Measurements from ENCODE around the gene SP140L.
"Not testable (repeated sequence)": the region's sequence is repeated elsewhere in the genome, so short reads cannot be mapped to it uniquely, and the experiment has no call there.

Gene SP140L

DNA sequence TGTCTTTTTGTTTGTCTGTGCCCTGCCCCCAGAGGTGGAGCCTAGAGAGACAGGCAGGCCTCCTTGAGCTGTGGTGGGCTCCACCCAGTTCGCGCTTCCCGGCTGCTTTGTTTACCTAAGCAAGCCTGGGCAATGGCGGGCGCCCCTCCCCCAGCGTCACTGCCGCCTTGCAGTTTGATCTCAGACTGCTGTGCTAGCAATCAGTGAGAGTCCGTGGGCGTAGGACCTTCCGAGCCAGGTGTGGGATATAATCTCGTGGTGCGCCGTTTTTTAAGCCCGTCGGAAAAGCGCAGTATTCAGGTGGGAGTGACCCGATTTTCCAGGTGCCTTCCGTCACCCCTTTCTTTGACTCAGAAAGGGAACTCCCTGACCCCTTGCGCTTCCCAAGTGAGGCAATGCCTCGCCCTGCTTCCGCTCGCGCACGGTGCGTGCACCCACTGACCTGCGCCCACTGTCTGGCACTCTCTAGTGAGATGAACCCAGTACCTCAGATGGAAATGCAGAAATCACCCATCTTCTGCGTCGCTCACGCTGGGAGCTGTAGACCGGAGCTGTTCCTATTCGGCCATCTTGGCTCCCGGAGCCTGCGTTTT, 15.0 kb downstream of the SP140L start:
- Mint-ChIP-seq H3K27ac (peak overlapping the region; percentile 55), H3K36me3 (peaks cover 45% of the 10 kb centered on the region), H3K9me3 (peaks cover 28% of the 10 kb centered on the region), H3K4me1 (peaks cover 48% of the 10 kb centered on the region)
- H3K4me3 Mint-ChIP-seq, H3K27me3 Mint-ChIP-seq: not testable (repeated sequence)

DNA sequence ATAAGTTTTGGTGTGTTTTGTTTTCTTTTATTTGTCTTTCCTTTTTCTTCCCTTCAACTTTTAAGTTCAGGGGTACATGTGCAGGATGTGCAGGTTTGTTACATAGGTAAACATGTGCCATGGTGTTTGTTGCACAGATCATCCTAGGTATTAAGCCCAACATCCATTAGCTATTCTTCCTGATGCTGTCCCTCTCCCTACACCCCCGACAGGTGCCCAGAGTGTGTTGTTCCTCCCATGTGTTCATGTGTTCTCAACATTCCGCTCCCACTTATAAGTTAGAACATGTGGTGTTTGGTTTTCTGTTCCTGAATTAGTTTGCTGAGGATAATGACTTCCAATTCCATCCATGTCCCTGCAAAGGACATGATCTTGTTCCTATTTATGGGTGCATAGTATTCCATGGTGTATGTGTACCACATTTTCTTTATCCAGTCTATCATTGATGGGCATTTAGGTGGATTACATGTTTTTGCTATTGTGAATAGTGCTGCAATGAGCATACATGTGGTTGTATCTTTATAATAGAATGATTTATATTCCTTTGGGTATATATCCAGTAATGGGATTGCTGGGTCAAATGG, 16.1 kb downstream of the SP140L start:
- peaks cover 28% of the 10 kb centered on the region for H3K9me3 Mint-ChIP-seq
- peaks cover 47% of the 10 kb centered on the region for H3K36me3 Mint-ChIP-seq
- peaks cover 54% of the 10 kb centered on the region for H3K4me1 Mint-ChIP-seq
- not testable (repeated sequence) for H3K27me3 Mint-ChIP-seq, H3K4me3 Mint-ChIP-seq, H3K27ac Mint-ChIP-seq

DNA sequence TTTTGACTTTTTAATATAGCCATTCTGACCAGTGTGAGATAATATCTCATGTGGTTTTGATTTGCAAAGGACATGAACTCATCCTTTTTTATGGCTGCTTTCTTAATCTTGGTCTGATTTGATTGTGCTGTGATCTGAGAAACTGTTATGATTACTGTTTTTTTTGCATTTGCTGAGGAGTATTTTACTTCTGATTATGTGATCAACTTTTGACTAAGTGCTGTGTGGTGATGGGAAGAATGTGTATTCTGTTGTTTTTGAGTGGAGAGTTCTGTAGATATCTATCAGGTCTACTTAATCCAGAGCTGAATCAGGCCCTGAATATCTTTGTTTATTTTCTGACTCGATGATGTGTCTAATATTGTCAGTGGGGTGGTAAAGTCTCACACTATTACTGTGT, 16.8 kb downstream of the SP140L start:
- peak overlapping the region; percentile 5 for H3K27ac Mint-ChIP-seq
- H3K4me1 Mint-ChIP-seq: peaks cover 60% of the 10 kb centered on the region
- peaks cover 28% of the 10 kb centered on the region for H3K9me3 Mint-ChIP-seq

DNA sequence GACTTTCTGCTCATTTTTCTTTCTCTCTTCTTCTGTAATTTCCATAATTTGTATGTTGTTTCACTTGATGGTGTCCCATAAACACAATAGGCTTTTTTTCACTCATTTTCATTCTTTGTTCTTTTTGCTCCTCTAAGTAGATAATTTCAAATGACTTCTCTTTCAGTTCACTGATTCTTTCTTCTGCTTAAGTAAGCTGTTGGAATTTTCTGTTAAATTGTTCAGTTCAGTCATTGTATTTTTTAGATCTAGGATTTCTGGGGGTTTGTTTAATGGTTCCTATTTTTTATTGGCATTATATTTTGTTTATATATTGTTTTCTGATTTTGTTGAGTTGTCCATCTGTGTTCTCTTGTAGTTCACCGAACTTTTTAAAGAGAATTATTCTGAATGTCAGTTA, 19.5 kb downstream of the SP140L start:
- peaks cover 46% of the 10 kb centered on the region for H3K36me3 Mint-ChIP-seq
- H3K4me1 Mint-ChIP-seq: peaks cover 83% of the 10 kb centered on the region
- H3K9me3 Mint-ChIP-seq: peaks cover 28% of the 10 kb centered on the region
- H3K27me3 Mint-ChIP-seq: no peaks in the 10 kb centered on the region
- no peak overlapping the region for H3K4me3 Mint-ChIP-seq
- peak overlapping the region; percentile 46 for H3K27ac Mint-ChIP-seq

More for the DNA sequence above, 16.8 kb downstream of the SP140L start:
- Mint-ChIP-seq H3K4me3 (peak overlapping the region; percentile 2), H3K36me3 (peaks cover 47% of the 10 kb centered on the region), H3K27me3 (no peaks in the 10 kb centered on the region)

DNA sequence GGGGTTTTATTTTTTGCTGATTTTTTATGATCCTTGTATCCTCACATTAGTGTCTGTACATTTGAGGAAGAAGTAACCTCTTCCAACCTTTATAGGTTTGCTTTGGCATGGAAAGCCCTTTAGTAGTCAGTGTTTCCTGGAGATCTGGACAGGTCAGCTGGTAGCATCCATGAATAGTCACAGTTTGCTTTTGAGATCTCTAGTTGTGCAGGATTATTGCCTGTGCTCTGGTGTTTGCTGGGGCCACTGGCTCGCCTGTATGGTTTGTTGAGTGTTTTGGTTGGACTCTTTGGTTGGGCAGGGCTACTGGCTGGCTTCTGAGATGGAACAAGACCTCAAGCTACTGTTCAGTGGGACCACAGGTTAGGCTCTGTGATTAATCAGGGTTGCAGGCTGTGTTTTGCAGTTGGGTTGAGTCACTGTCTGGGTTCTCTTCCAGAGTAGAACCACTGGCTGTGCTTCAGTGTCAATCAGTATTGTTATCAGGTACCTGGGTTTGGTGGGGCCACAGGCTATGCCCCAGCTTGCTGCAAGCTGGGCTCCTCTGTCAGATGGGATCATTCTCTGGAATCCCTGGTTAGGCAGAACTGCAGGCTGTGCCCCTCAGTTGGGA, 20.0 kb downstream of the SP140L start:
- peak overlapping the region; percentile 46 for H3K27ac Mint-ChIP-seq
- peaks cover 50% of the 10 kb centered on the region for H3K36me3 Mint-ChIP-seq
- no peak overlapping the region for H3K4me3 Mint-ChIP-seq
- no peaks in the 10 kb centered on the region for H3K27me3 Mint-ChIP-seq
- H3K9me3 Mint-ChIP-seq: peaks cover 28% of the 10 kb centered on the region
- H3K4me1 Mint-ChIP-seq: peaks cover 86% of the 10 kb centered on the region

DNA sequence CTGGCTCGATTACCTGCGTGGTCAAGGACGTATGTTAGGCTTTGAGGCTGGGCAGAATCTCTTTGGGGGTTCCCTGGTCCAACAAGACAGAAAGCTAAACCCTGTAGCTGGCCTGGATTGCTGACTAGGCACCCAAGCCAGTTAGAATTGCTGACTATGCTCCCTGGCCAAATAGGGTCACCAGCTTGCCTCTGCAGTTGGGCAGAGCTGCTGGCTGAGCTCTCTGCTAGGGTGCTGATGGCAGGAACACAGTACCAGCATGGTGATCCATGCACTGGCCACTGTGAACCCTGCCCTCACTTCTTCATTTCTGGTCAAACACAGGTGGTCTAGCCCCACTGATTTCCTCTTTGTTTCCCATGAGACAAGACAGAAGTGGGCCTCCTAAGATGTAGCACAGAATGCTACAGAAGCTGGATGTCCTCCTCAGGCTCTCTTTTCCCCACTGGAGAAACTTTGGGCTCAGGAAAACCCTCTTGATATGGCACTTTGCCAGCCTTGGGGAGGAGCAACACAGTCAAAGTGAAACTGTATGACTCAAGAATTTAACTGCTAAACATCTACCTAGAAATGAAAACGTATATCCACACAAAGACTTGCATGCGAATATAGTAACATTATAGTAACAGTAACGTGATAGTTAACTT, 20.8 kb downstream of the SP140L start:
- H3K4me3 Mint-ChIP-seq: peak overlapping the region; percentile 58
- peaks cover 45% of the 10 kb centered on the region for H3K36me3 Mint-ChIP-seq

DNA sequence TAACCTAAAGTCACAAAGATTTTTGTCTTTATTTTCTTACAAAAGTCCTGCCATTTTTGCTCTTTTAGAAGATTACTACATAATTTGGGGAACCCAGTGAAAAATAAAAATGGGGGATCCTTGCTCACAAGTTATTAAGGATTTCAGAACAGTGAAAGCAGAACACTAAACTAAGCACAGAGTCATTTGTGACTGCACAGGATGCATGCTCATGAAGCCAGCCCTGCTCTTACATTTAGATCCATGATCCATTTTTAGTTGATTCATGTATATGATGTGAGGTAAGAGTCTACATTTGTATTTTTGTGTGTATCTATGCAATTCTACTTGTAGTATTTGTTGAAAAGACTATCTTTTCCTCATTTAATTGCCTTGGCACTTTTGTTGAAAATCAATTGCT, 21.8 kb downstream of the SP140L start:
- no peaks in the 10 kb centered on the region for H3K27me3 Mint-ChIP-seq
- peaks cover 17% of the 10 kb centered on the region for H3K9me3 Mint-ChIP-seq
- peaks cover 80% of the 10 kb centered on the region for H3K4me1 Mint-ChIP-seq
- H3K36me3 Mint-ChIP-seq: peaks cover 38% of the 10 kb centered on the region
- H3K4me3 Mint-ChIP-seq: peak overlapping the region; percentile 58
- H3K27ac Mint-ChIP-seq: no peak overlapping the region

More for the DNA sequence above, 20.8 kb downstream of the SP140L start:
- Mint-ChIP-seq H3K9me3 (peaks cover 22% of the 10 kb centered on the region), H3K27me3 (no peaks in the 10 kb centered on the region), H3K27ac (peak overlapping the region; percentile 82), H3K4me1 (peaks cover 83% of the 10 kb centered on the region)

DNA sequence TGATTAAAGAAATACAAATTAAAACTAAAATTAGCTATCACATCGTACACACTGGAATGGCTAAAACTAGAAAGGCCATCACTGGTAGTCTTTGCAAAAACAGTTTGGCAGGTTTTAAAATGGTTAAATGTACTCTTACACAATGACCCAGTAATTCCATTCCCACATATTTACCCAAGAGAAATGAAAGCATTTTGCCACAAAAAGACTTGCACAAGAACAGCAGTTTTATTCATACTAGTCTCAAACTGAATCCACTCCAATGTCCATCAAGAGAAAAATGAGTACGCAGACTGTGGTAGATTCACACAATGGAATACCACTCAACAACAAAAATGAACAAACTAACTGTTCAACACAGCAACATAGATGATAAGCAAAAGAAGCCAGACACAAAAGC, 29.1 kb downstream of the SP140L start:
- H3K36me3 Mint-ChIP-seq: peaks cover 34% of the 10 kb centered on the region
- no peaks in the 10 kb centered on the region for H3K9me3 Mint-ChIP-seq
- peaks cover 45% of the 10 kb centered on the region for H3K4me1 Mint-ChIP-seq
- no peak overlapping the region for H3K27ac Mint-ChIP-seq
- H3K27me3 Mint-ChIP-seq: no peaks in the 10 kb centered on the region
- no peak overlapping the region for H3K4me3 Mint-ChIP-seq

DNA sequence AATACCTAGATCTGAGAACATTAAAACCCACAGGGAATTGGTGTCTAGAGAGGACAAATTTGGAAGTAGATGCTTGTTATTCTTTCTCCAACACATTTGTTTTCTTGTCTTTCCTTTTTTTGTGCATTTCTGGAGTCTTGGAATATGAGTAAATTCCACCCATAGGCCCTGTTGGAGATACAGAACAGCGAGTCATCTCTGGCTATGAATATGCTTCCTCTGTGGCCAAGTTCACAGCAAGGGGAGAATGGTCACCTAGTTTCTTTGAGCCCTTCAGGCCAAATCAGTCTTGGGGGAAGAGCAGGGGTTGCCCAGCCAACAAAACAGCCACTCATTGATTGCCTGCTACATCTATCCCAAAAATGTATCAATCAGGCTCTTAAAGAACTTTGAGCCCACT, 31.3 kb downstream of the SP140L start:
- no peaks in the 10 kb centered on the region for H3K9me3 Mint-ChIP-seq
- H3K27me3 Mint-ChIP-seq: no peaks in the 10 kb centered on the region
- H3K4me1 Mint-ChIP-seq: peaks cover 49% of the 10 kb centered on the region
- H3K27ac Mint-ChIP-seq: no peak overlapping the region
- no peak overlapping the region for H3K4me3 Mint-ChIP-seq
- H3K36me3 Mint-ChIP-seq: peaks cover 41% of the 10 kb centered on the region

DNA sequence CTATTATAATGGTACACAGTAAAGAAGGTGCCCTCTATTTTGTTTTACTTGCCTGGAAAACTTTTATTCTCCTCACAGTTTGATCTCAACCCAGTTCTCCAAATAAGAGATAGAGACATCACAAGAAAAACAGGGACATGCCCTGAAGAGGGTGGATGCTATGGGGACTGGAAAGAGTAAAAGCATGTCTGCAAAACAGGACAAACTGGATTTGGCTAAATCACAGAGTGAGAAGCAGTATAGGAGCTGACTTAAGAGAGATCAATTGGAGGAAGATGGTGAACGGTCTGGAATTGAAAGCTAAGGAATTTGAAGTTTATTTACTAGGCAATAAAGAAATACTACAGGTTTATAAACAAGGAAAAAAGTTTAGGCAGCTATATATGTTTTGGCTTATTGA, 33.0 kb downstream of the SP140L start:
- Mint-ChIP-seq H3K36me3 (peaks cover 45% of the 10 kb centered on the region), H3K4me1 (peaks cover 49% of the 10 kb centered on the region), H3K4me3 (no peak overlapping the region), H3K27me3 (no peaks in the 10 kb centered on the region), H3K27ac (peak overlapping the region; percentile 25), H3K9me3 (no peaks in the 10 kb centered on the region)

DNA sequence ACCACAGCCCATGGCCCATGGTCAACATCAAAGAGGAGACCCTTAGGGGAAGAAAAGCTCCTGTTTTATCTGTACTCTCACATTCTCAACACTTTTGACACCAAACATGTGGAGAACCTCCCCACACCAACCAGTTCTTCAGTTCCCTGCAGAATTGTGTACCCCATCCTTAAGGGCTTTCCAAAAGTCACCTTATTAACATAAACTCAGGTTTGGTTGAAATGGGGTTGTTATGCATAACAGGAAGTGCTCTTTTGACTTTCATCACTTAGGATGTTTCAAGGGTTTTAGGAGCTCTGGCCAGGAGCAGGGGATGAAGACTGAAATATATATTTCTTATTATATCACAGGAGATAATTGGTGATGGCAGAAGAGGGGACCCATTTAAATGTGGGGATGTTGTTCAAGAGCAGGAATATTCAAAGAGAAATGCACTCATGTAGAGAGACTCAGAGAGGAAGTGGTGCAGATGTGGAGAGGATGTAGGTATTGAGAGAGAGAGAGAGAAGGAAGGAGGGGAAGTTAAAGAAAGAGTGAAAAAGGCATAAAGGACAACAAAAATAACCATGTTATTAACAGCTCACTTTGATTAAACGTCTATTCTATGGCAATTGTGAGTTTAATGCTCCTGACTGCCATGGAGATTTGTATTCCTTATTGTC, 35.2 kb downstream of the SP140L start:
- Mint-ChIP-seq H3K4me3 (peak overlapping the region; percentile 49), H3K27me3 (no peaks in the 10 kb centered on the region), H3K9me3 (no peaks in the 10 kb centered on the region), H3K36me3 (peaks cover 51% of the 10 kb centered on the region), H3K27ac (peak overlapping the region; percentile 88), H3K4me1 (peaks cover 57% of the 10 kb centered on the region)

DNA sequence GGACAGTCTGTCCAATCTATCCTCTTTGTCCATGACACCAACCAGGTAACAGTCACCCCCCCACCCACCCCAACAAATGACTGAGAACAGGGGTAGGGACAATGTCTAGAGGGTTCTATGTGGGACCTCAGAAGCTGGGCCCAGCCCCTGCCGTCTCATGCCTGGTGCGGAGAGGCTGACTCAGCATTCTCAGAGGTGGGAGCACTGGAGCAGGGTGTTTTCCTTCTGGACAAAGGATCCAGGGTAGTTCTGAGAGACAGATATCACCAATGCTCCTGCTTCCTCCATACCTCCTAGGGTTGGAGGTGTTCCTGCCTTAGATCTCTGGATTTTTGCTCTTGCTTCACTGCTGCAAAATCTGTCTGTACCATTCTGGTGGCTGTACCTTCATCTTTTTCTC, 55.1 kb downstream of the SP140L start:
- Mint-ChIP-seq H3K9me3 (no peaks in the 10 kb centered on the region), H3K4me1 (peaks cover 28% of the 10 kb centered on the region), H3K27ac (no peak overlapping the region), H3K36me3 (peaks cover 28% of the 10 kb centered on the region), H3K4me3 (no peak overlapping the region), H3K27me3 (no peaks in the 10 kb centered on the region)

DNA sequence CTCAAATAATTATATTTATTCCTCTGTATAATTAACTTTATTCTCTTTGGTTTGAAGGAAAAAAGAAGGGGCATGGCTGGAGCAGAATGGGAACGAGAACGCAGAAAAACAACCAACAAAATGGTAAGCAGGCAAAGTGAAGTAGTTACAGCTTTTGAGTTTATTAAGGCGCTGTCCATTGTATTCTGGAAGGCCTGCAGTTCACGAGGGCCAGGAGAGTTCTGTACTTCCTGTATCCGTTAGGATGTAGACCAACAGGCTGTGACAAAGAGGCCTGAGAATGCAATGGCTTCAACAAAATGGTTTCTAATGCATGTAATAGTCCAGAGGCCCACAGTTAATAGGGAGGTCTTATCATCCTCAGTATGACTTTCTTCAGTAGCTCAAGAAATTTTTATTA, 56.5 kb downstream of the SP140L start:
- H3K27me3 Mint-ChIP-seq: no peaks in the 10 kb centered on the region
- H3K36me3 Mint-ChIP-seq: peaks cover 23% of the 10 kb centered on the region
- no peak overlapping the region for H3K4me3 Mint-ChIP-seq
- H3K27ac Mint-ChIP-seq: no peak overlapping the region
- H3K9me3 Mint-ChIP-seq: no peaks in the 10 kb centered on the region
- peaks cover 17% of the 10 kb centered on the region for H3K4me1 Mint-ChIP-seq

DNA sequence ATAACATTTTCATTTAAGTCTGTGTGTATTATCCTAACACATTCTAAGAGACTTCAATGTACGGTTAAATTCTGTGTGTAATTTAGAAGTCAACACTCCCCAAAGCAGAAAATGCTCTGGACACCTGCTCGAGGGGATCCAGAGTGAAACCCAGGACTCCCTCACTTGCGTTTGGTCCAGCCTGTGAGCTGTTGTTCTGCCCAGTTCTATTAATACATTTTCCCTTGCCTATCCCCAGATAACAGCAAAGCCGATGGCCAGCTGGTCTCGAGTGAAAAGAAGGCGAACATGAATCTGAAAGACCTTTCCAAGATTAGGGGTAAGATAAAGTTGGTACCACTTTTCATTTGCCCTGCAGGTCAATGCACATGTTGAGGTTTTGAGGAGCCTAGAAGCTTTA, 58.0 kb downstream of the SP140L start:
- Mint-ChIP-seq H3K36me3 (peaks cover 30% of the 10 kb centered on the region), H3K27ac (no peak overlapping the region)

DNA sequence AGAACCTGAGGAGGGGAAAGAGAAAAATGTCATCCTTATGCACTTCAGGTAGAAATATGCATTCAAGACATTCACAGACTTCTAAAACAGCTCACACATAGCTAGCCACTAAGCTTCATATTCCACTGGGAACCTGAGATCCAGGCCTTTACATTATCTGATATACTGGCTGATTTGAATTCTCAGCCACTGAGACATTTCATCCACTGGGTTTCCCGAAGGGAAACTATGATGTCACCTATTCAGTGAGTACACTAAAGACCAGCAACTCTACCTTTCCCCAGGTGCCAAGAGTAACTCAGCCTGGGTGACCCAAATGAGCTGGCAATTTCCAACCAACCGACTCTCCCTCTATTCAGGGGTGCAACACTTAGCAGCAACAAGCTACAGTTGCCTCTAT, 67.3 kb downstream of the SP140L start:
- no peak overlapping the region for H3K4me3 Mint-ChIP-seq
- H3K27ac Mint-ChIP-seq: no peak overlapping the region
- H3K4me1 Mint-ChIP-seq: peaks cover 4% of the 10 kb centered on the region
- no peaks in the 10 kb centered on the region for H3K9me3 Mint-ChIP-seq
- peaks cover 66% of the 10 kb centered on the region for H3K36me3 Mint-ChIP-seq
- H3K27me3 Mint-ChIP-seq: no peaks in the 10 kb centered on the region

More for the DNA sequence above, 58.0 kb downstream of the SP140L start:
- Mint-ChIP-seq H3K4me3 (no peak overlapping the region), H3K9me3 (no peaks in the 10 kb centered on the region), H3K27me3 (no peaks in the 10 kb centered on the region), H3K4me1 (peaks cover 1% of the 10 kb centered on the region)

DNA sequence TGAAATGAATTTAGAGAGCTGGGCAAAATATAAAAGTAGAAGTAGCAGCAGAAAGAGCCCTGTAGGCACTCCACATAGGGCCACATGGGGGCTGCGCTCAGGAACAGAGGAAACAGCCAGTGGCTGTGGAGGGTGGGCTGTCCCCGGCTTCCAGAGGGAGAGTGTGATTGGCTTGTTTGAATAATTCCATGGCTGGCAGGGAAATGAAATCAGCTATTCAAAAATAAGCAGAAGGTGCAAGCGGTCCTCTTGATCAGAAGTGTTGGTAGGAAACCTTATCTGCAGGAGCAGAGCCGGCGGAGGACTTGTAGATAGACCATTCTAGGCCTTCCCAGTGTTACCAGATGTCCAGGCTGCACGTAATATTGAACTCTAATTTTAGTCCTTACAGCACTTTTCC, 71.7 kb downstream of the SP140L start:
- H3K4me1 Mint-ChIP-seq, H3K4me3 Mint-ChIP-seq, H3K27ac Mint-ChIP-seq, H3K9me3 Mint-ChIP-seq, H3K27me3 Mint-ChIP-seq: not testable (repeated sequence)
- peaks cover 48% of the 10 kb centered on the region for H3K36me3 Mint-ChIP-seq

All from activated naive CD4-positive, alpha-beta T cell treated with anti-CD3 and anti-CD28 coated beads, Interleukin-2, amount 50 U/mL, for 24 hours (primary cell).